ENCODE results near the gene P2RX4. TPM values are rescaled to one million over a fixed set of nuclear protein-coding genes. Genes with fewer than 3 reads are reported as not detected.

Gene P2RX4
- total and polyA plus RNA-seq, 2 of the 13 experiments (the other 11 are each of a cell fraction or from before 2014, with no cell fraction given) = 13.8 to 30.8 TPM

DNA sequence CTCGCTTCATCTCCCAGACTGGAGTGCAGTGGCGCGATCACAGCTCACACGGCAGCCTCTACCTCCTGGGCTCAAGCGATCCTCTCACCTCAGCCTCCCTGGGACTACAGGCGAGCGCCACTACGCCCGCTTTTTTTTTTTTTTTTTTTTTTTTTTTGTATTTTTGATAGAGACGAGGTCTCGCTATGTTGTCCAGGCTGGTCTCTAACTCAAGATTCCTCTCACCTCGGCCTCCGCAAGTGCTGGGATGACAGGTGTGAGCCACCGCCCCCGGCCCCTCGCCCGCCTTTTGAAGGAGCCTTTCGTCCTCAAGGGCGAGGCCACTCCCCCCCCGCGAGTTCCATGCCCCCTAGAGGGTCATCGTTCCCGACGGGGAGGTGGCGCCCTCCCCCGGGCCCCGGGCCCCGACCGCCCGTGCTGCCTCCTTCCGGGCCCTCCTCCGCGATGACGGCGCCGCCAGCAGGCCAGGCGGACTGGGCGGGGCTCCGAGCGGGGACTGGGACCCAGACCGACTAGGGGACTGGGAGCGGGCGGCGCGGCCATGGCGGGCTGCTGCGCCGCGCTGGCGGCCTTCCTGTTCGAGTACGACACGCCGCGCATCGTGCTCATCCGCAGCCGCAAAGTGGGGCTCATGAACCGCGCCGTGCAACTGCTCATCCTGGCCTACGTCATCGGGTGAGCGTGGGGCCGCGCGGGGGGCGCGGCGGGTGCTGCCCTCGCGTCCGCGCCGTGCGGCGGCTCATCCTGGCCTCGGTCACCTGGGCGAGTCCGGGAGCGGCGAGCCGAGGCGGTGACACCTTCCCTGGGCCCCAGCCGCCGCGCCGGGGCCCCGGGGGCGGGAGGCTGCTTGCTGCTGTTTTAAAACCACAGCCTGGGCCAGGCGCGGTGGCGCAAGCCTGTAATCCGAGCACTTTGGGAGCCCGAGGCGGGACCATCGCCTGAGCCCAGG, at the start of gene P2RX4 (continued):
- TF ChIP-seq, protein P1, sequence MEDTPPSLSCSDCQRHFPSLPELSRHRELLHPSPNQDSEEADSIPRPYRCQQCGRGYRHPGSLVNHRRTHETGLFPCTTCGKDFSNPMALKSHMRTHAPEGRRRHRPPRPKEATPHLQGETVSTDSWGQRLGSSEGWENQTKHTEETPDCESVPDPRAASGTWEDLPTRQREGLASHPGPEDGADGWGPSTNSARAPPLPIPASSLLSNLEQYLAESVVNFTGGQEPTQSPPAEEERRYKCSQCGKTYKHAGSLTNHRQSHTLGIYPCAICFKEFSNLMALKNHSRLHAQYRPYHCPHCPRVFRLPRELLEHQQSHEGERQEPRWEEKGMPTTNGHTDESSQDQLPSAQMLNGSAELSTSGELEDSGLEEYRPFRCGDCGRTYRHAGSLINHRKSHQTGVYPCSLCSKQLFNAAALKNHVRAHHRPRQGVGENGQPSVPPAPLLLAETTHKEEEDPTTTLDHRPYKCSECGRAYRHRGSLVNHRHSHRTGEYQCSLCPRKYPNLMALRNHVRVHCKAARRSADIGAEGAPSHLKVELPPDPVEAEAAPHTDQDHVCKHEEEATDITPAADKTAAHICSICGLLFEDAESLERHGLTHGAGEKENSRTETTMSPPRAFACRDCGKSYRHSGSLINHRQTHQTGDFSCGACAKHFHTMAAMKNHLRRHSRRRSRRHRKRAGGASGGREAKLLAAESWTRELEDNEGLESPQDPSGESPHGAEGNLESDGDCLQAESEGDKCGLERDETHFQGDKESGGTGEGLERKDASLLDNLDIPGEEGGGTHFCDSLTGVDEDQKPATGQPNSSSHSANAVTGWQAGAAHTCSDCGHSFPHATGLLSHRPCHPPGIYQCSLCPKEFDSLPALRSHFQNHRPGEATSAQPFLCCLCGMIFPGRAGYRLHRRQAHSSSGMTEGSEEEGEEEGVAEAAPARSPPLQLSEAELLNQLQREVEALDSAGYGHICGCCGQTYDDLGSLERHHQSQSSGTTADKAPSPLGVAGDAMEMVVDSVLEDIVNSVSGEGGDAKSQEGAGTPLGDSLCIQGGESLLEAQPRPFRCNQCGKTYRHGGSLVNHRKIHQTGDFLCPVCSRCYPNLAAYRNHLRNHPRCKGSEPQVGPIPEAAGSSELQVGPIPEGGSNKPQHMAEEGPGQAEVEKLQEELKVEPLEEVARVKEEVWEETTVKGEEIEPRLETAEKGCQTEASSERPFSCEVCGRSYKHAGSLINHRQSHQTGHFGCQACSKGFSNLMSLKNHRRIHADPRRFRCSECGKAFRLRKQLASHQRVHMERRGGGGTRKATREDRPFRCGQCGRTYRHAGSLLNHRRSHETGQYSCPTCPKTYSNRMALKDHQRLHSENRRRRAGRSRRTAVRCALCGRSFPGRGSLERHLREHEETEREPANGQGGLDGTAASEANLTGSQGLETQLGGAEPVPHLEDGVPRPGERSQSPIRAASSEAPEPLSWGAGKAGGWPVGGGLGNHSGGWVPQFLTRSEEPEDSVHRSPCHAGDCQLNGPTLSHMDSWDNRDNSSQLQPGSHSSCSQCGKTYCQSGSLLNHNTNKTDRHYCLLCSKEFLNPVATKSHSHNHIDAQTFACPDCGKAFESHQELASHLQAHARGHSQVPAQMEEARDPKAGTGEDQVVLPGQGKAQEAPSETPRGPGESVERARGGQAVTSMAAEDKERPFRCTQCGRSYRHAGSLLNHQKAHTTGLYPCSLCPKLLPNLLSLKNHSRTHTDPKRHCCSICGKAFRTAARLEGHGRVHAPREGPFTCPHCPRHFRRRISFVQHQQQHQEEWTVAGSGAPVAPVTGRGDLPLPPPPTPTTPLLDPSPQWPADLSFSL (CRISPR knock-in tag; IDR thresholded peaks at IDR 0.05) = no peak
- no peak for TF ChIP-seq U2AF2 (IDR thresholded peaks at IDR 0.05; ENCODE audit: low read depth, low read length)
- no peak for TF ChIP-seq ZBTB1 (CRISPR knock-in tag; IDR thresholded peaks at IDR 0.05; ENCODE audit: borderline replicate concordance)
- no peak for TF ChIP-seq SP1 (IDR thresholded peaks at IDR 0.05)
- peak; percentile 75 for TF ChIP-seq SP1 (CRISPR knock-in tag; IDR thresholded peaks at IDR 0.05)
- TF ChIP-seq ZBTB7B (CRISPR knock-in tag; IDR thresholded peaks at IDR 0.05) = 0 out of 2 replicates have a peak, but pooled peaks have one; percentile 33
- no peak for TF ChIP-seq ZKSCAN5 (CRISPR knock-in tag; IDR thresholded peaks at IDR 0.05)
- TF ChIP-seq TCF7 (IDR thresholded peaks at IDR 0.05; ENCODE audit: low read depth) = no peak
- TF ChIP-seq, protein P2, sequence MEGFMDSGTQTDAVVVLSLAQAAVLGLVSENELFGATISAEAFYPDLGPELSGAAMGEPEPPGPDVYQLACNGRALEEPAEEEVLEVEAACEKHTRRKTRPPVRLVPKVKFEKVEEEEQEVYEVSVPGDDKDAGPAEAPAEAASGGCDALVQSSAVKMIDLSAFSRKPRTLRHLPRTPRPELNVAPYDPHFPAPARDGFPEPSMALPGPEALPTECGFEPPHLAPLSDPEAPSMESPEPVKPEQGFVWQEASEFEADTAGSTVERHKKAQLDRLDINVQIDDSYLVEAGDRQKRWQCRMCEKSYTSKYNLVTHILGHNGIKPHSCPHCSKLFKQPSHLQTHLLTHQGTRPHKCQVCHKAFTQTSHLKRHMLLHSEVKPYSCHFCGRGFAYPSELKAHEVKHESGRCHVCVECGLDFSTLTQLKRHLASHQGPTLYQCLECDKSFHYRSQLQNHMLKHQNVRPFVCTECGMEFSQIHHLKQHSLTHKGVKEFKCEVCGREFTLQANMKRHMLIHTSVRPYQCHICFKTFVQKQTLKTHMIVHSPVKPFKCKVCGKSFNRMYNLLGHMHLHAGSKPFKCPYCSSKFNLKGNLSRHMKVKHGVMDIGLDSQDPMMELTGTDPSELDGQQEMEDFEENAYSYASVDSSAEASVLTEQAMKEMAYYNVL (CRISPR knock-in tag; IDR thresholded peaks at IDR 0.05; ENCODE audit: borderline replicate concordance) = peak; percentile 66; the same call in 1 of the 2 replicates
- TF ChIP-seq, protein P3, sequence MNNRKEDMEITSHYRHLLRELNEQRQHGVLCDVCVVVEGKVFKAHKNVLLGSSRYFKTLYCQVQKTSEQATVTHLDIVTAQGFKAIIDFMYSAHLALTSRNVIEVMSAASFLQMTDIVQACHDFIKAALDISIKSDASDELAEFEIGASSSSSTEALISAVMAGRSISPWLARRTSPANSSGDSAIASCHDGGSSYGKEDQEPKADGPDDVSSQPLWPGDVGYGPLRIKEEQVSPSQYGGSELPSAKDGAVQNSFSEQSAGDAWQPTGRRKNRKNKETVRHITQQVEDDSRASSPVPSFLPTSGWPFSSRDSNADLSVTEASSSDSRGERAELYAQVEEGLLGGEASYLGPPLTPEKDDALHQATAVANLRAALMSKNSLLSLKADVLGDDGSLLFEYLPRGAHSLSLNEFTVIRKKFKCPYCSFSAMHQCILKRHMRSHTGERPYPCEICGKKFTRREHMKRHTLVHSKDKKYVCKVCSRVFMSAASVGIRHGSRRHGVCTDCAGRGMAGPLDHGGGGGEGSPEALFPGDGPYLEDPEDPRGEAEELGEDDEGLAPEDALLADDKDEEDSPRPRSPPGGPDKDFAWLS (CRISPR knock-in tag; IDR thresholded peaks at IDR 0.05; ENCODE audit: borderline replicate concordance) = no peak
- peak; percentile 77 for TF ChIP-seq ZNF788 (CRISPR knock-in tag; IDR thresholded peaks at IDR 0.05; ENCODE audit: borderline replicate concordance)
- TF ChIP-seq, protein P4, sequence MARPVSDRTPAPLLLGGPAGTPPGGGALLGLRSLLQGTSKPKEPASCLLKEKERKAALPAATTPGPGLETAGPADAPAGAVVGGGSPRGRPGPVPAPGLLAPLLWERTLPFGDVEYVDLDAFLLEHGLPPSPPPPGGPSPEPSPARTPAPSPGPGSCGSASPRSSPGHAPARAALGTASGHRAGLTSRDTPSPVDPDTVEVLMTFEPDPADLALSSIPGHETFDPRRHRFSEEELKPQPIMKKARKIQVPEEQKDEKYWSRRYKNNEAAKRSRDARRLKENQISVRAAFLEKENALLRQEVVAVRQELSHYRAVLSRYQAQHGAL (CRISPR knock-in tag; IDR thresholded peaks at IDR 0.05; ENCODE audit: not compliant biosample characterization) = no peak
- peak; percentile 88 for TF ChIP-seq FOXC1 (CRISPR knock-in tag; IDR thresholded peaks at IDR 0.05; ENCODE audit: borderline replicate concordance)
- TF ChIP-seq, protein P5, sequence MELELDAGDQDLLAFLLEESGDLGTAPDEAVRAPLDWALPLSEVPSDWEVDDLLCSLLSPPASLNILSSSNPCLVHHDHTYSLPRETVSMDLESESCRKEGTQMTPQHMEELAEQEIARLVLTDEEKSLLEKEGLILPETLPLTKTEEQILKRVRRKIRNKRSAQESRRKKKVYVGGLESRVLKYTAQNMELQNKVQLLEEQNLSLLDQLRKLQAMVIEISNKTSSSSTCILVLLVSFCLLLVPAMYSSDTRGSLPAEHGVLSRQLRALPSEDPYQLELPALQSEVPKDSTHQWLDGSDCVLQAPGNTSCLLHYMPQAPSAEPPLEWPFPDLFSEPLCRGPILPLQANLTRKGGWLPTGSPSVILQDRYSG (CRISPR knock-in tag; IDR thresholded peaks at IDR 0.05) = 0 out of 2 replicates have a peak, but pooled peaks have one; percentile 56
